HT-29 (cell line): ENCODE measurements around the gene OR1A2. TPM values are rescaled to one million over a fixed set of nuclear protein-coding genes. Genes with fewer than 3 reads are reported as not detected.
A peak's percentile ranks its signal among the peaks of the same experiment; 100 is the strongest.
"Not testable (repeated sequence)": the region's sequence is repeated elsewhere in the genome, so short reads cannot be mapped to it uniquely, and the experiment has no call there.

Experiments used
- DNase-seq: peaks from one replicate; pipeline ENCODE4 v3.0.0-alpha.2; 2015; ENCODE audit warnings: low spot score
- total RNA-seq: library from RNA; depleted of rRNA; stranded (reverse); fragments of >200 nt; shearing (Covaris generic); gene quantifications from 2 replicates; pipeline ENCODE4 v1.2.3, GENCODE V29; 2014; rRNA removed

The OR1A2 gene
- not detected in 2 replicates for total RNA-seq

DNA sequence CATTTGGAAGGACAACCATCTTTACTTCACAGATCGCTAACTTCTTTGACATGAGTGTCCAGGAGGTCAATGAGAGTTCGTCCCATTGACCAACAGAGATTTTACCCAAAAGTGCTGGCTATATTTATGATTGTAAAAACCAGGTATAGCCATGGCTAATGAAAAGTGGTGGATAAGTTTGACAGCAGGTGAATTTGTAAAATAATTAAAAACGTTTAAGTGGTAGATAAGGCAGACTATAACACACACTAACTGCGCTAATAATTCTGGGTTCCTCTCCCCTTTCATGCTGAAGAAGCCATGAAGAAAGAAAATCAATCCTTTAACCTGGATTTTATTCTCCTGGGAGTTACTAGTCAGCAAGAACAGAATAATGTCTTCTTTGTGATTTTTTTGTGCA, at the start of gene OR1A2:
Gene OR1A2 (plus strand): TSS at position 301 of the 400 bp plus-strand sequence. CDS start 0 bp downstream, at position 301.
- no peak for DNase-seq

- DNase-seq = no peak
These were observed 40.1 kb upstream of the OR1A2 start for GRCh38 chr17:3157218-3157617.

DNA sequence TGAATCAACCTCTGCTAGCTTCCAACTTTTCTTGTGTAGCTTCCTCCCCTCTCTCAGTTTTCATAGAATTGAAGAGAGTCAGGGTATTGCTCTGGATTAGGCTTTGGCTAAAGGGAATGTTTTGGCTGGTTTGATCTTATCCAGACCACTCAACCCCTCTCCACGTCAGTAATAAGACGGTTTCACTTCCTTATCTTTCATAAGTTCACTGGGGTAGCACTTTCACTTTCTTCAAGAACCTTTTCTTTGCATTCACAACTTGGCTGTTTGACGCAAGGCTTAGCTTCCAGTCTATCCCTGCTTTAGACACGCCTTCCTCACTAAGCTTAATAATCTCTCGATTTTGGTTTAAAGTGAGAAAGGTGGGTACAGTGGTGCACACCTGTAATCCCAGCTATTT, 29.7 kb upstream of the OR1A2 start:
- DNase-seq = no peak

GRCh38 chr17:3189961-3190360, 7.4 kb upstream of the OR1A2 start:
- DNase-seq = no peak

DNA sequence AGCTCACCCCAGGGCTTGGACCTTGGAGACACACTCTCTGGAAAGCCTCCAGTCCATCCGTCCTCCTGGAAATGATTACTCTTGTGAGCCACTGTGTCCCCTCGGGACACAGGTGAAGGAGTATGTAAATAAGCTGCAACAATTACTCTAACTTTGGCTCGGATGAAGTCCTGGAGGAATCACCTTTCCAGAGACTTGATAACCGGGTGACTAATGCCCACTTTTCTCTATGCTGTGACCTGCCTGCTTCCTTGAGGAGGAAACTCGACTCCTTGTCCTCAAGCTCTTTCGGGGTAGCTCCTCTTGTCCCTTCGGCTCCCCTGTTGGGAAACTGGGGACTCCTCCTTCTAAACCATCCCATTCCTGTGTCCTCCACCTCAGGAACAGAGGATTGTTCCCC, 10.0 kb downstream of the OR1A2 start, which contains the start of gene OR1A1:
Gene OR1A1 (plus strand): TSS at position 301 of the 400 bp plus-strand sequence. CDS start 7,954 bp downstream, outside the sequence.
- no peak for DNase-seq

DNA sequence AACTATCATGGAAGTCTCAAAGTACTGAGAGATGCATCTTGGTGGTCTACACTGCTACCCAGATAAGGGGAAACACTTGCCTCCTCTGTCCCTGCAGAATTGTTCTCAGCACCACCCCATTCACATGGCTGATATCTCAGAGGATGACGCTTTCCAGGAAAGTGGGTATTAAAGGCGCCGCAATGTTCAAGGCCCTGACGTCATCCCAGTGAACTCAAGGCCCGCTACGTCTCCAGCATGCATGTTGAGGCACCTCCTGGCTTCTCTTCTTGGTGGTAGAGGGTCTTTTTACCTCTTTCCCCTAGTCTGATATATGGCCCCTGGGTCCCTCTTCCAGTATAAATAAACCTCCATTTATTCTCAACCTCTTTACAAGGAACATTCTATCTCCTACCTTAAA, 11.2 kb downstream of the OR1A2 start:
- DNase-seq = no peak

- DNase-seq = no peak
These were observed 15.7 kb downstream of the OR1A2 start for GRCh38 chr17:3213001-3213400.

GRCh38 chr17:3213587-3213986, 16.3 kb downstream of the OR1A2 start:
- DNase-seq = peak; percentile 8

- not testable (repeated sequence) for DNase-seq
These were observed 22.7 kb downstream of the OR1A2 start for GRCh38 chr17:3219978-3220377.

DNA sequence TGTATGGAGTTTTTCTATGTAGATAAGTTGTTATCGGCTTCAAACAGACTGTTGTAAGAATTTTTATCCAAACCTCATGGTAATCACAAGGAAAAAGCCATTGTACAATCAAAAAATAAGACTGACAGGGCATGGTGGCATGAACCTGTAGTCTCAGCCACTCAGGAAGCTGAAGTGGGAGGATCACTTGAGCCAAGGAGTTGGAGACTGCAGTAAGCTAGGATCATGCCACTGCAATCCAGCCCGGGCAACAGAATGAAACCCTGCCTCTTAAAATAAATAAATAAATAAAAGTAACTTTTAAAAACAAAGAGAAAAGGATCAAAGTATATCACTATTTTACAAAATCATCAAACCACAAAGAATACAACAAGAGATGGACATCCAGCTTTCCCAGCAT, 24.5 kb downstream of the OR1A2 start:
- DNase-seq = no peak

DNA sequence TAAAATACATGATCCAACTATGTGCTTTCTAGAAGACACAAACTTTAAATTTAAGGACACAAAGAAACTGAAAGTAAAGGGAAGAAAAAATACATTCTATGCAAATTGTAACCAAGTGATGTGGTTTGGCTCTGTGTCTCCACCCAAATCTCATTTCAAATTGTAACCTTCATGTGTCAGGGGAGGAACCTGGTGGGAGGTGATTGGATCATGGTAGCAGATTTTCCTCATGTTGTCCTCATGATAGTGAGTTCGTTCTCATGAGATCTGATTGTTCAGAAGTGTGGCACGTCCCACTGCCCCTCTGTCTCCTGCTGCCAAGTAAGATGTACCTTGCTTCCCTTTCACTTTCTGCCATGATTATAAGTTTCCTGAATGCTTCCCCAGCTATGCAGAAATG, 25.2 kb downstream of the OR1A2 start:
- DNase-seq = no peak

- DNase-seq = not testable (repeated sequence)
These were observed 27.5 kb downstream of the OR1A2 start for GRCh38 chr17:3224721-3225352.

- not testable (repeated sequence) for DNase-seq
These were observed 35.0 kb downstream of the OR1A2 start for GRCh38 chr17:3232300-3232699.

DNA sequence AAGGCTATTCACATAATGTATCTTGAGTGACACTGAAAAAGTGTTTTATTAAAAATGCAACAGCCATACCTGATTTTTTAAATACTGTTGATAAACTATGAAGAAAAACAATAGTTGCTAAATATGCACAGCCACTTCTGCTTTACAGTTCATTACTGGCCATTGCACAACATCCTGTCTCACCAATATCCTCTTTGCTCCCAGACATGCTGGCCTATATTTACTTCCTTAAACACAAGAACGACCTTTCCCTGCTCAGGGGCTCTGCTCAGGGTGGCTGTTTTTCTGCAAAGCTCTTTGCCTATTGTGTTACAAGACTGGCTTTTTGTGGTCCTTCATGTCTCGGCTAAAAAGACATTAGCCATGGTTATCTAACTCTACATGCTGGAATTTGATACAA, 41.4 kb downstream of the OR1A2 start:
- DNase-seq = not testable (repeated sequence)

DNA sequence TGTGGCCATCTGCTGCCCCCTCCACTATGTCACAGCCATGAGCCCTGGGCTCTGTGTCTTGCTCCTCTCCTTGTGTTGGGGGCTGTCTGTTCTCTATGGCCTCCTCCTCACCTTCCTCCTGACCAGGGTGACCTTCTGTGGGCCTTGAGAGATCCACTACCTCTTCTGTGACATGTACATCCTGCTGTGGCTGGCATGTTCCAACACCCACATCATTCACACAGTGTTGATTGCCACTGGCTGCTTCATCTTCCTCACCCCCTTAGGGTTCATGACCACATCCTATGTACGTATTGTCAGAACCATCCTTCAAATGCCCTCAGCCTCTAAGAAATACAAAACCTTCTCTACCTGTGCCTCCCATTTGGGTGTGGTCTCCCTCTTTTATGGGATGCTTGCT, 43.7 kb downstream of the OR1A2 start:
- DNase-seq = not testable (repeated sequence)

GRCh38 chr17:3244841-3245240, 47.5 kb downstream of the OR1A2 start:
- not testable (repeated sequence) for DNase-seq

Other genes starting within 250 kb of the OR1A2 start
- not detected in 2 replicates for gene OR1D5, start 133.9 kb upstream of the OR1A2 start, total RNA-seq
- gene OR1D2, start 93.1 kb upstream of the OR1A2 start, total RNA-seq = not detected in 2 replicates
- not detected in 2 replicates for gene OR1G1, start 70.0 kb upstream of the OR1A2 start, total RNA-seq
- not detected in 2 replicates for gene OR1A1, start 10.1 kb downstream of the OR1A2 start, total RNA-seq
- not detected in 2 replicates for gene OR3A1, start 100.8 kb downstream of the OR1A2 start, total RNA-seq
- gene OR3A2, start 188.8 kb downstream of the OR1A2 start, total RNA-seq = not detected in 2 replicates
- gene OR1E1, start 200.9 kb downstream of the OR1A2 start, total RNA-seq = not detected in 2 replicates
- not detected in 2 replicates for gene OR3A3, start 213.9 kb downstream of the OR1A2 start, total RNA-seq
- not detected in 2 replicates for gene OR1E2, start 236.3 kb downstream of the OR1A2 start, total RNA-seq